ENCODE data around the gene TMCO2. TPM values are rescaled to one million over a fixed set of nuclear protein-coding genes. Genes with fewer than 3 reads are reported as not detected.

The TMCO2 gene
- total RNA-seq, 1 donor from 2014 or later, result not detected

DNA sequence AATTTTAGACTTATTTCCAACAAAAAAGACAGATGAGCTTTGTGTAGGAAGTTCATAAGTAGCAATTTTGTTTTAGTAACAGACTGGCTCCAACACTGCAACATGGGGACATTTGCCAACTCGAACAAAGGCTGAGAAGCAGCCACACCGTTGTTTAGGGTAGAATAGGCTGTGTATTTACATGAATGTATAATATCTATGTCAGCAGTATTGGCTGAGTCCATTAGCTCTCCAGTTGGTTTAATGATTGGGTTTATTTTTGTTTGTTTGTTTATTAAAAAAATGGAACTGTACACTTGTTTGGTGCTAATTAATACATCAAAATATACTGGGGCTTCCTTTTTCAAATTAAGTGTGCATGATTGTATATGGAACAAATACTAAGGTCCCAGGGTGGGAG is 7.3 kb upstream of the TMCO2 start:
- Histone ChIP-seq H3K9me3 (replicated peaks) (no peaks in the 10 kb centered on the region), H3K4me1 (peaks cover 16% of the 10 kb centered on the region), H3K27ac (replicated peaks) (no peak overlapping the region), H3K4me3 (no peak overlapping the region), H3K36me3 (peaks cover 29% of the 10 kb centered on the region), H3K27me3 (ENCODE audit: low read depth) (no peaks in the 10 kb centered on the region)
- intact Hi-C loops (cut with micrococcal nuclease), result no loop called here
- TF ChIP-seq, protein P1, sequence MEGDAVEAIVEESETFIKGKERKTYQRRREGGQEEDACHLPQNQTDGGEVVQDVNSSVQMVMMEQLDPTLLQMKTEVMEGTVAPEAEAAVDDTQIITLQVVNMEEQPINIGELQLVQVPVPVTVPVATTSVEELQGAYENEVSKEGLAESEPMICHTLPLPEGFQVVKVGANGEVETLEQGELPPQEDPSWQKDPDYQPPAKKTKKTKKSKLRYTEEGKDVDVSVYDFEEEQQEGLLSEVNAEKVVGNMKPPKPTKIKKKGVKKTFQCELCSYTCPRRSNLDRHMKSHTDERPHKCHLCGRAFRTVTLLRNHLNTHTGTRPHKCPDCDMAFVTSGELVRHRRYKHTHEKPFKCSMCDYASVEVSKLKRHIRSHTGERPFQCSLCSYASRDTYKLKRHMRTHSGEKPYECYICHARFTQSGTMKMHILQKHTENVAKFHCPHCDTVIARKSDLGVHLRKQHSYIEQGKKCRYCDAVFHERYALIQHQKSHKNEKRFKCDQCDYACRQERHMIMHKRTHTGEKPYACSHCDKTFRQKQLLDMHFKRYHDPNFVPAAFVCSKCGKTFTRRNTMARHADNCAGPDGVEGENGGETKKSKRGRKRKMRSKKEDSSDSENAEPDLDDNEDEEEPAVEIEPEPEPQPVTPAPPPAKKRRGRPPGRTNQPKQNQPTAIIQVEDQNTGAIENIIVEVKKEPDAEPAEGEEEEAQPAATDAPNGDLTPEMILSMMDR (IDR thresholded peaks at IDR 0.05; ENCODE audit: borderline replicate concordance), result no peak
- DNase-seq, result no peak

DNA sequence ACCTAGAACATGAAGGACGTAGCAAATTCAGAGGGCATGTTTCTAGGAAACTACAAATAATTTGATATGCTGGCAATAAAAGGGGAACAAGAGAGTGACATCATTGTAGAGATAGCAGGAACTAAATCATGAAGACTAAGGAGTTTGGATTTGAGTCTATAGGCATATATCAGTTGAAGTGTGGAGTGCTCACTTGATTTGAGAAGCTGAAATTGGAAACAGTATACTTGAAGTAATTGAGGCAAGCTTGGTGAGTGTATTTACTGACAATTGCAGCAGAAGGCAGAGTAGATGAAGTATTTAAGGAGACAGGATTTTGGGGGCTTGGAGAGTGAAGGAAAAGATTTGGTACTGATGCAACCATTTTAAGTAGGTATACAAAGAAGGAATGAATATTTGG is 6.4 kb upstream of the TMCO2 start:
- Histone ChIP-seq H3K36me3 (peaks cover 19% of the 10 kb centered on the region), H3K4me1 (peaks cover 16% of the 10 kb centered on the region), H3K9me3 (replicated peaks) (no peaks in the 10 kb centered on the region), H3K27ac (replicated peaks) (no peak overlapping the region), H3K27me3 (ENCODE audit: low read depth) (no peaks in the 10 kb centered on the region), H3K4me3 (no peak overlapping the region)
- DNase-seq, result no peak
- intact Hi-C loops (cut with micrococcal nuclease), result no loop called here
- TF ChIP-seq, protein P1 (IDR thresholded peaks at IDR 0.05; ENCODE audit: borderline replicate concordance), result no peak

DNA sequence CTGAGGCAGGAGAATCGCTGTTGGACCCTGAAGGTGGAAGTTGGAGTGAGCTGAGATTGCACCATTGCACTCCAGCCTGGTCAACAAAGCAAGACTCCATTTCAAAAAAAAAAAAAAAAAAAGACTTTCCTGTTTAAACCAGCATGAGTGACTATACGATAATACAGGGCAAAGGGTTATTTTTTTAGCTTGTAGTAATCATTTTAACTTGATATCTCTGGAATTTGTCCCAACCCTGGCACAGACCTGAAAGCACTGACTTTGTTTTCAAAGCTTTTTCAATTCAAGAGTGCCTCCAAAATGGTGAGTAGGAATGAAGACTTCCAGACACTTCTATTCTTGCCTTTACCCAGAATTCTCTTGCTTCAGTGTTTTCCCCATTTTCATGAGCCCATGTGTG is 4.4 kb upstream of the TMCO2 start:
- Histone ChIP-seq H3K4me3 (no peak overlapping the region), H3K4me1 (peaks cover 16% of the 10 kb centered on the region), H3K27ac (replicated peaks) (no peak overlapping the region), H3K36me3 (no peaks in the 10 kb centered on the region), H3K27me3 (ENCODE audit: low read depth) (no peaks in the 10 kb centered on the region), H3K9me3 (replicated peaks) (no peaks in the 10 kb centered on the region)
- TF ChIP-seq, protein P1 (IDR thresholded peaks at IDR 0.05; ENCODE audit: borderline replicate concordance), result no peak
- DNase-seq, result no peak
- intact Hi-C loops (cut with micrococcal nuclease), result no loop called here

DNA sequence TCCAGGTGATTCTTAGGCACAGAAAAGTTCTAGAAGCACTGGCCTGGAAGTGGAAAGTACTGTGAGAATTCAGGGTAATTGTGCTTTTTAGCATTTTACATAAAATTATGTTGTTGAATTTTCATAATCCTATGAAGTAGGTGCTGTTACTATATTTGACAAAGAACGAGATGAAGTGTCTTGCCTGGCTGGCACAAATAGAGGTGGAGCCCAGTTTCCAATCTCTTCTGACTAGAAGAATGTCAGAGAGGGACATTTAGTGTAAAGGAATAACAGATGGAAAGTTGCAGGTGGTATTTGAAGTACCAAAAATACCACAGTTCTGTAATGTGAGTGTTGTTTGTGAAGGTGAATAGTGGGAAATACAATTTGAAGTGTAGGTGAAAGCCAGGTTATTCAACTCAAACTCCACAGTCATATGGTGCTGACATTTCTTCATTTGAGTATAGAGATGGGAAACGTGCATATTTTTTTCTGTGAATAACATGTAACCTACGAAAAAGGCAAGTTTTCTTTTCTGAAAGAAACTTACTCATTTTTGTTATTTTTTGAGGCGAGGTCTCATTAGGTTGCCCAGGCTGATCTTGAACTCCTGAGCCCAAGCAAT is 3.5 kb upstream of the TMCO2 start:
- H3K36me3 ChIP-seq, result no peaks in the 10 kb centered on the region
- intact Hi-C loops (cut with micrococcal nuclease), result no loop called here
- H3K27ac ChIP-seq (replicated peaks), result no peak overlapping the region
- peaks cover 16% of the 10 kb centered on the region for H3K4me1 ChIP-seq
- no peaks in the 10 kb centered on the region for H3K27me3 ChIP-seq (ENCODE audit: low read depth)
- DNase-seq, result no peak
- TF ChIP-seq, protein P1 (IDR thresholded peaks at IDR 0.05; ENCODE audit: borderline replicate concordance), result no peak
- no peaks in the 10 kb centered on the region for H3K9me3 ChIP-seq (replicated peaks)
- H3K4me3 ChIP-seq, result no peak overlapping the region

DNA sequence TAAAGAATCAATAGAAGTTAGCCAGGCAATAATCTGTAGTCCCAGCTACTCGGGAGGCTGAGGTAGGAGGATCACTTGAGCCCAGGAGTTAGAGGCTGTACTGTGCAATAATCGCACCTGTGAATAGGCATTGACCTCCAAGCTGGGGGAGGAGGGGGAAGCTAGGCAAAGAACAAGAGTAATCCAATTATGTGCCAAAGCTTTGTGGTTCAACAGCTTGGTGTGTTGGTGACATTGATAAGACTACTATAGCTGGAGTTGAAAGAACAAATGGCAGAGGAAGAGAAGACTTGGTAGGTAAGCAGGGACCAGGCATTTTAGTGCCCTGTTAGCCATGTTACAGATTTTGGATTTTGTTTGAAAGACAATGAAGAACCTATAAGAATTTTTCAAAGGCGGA is 2.1 kb upstream of the TMCO2 start:
- H3K9me3 ChIP-seq (replicated peaks), result no peaks in the 10 kb centered on the region

More for the DNA sequence above, 2.1 kb upstream of the TMCO2 start:
- intact Hi-C loops (cut with micrococcal nuclease), result no loop called here
- no peaks in the 10 kb centered on the region for H3K27me3 ChIP-seq (ENCODE audit: low read depth)
- TF ChIP-seq, protein P1 (IDR thresholded peaks at IDR 0.05; ENCODE audit: borderline replicate concordance), result no peak
- H3K27ac ChIP-seq (replicated peaks), result no peak overlapping the region
- no peaks in the 10 kb centered on the region for H3K36me3 ChIP-seq
- H3K4me3 ChIP-seq, result no peak overlapping the region
- H3K4me1 ChIP-seq, result peaks cover 16% of the 10 kb centered on the region
- DNase-seq, result no peak

Measured in left ventricle myocardium inferior (tissue), 1 donor.